PC-3 (cell line): ENCODE results near the gene ERFE. TPM values are rescaled to one million over a fixed set of nuclear protein-coding genes. Genes with fewer than 3 reads are reported as not detected.

Experiments used
- ATAC-seq: fragments of 200-7000 bp; cut with Tn5 transposase; 2 replicates; pipeline ENCODE4 v1.9.1; 2020; ENCODE audit warnings: mild to moderate bottlenecking, moderate library complexity
- BruUV-seq: library from RNA; stranded (reverse); fragments of 400-500 nt; replicated peaks from 2 replicates; lab custom pipeline; 2021; lab: Mats Ljungman, UMichigan
- CTCF ChIA-PET: fragments of 300-600 bp; sonication (Branson Sonifier 250); formaldehyde crosslinking; loops from one replicate; lab custom pipeline; 2022; ENCODE audit warnings: antibody characterized with exemption; lab: Charles Lee
- POLR2A ChIA-PET: fragments of 300-600 bp; sonication (Branson Sonifier 250); formaldehyde crosslinking; loops from one replicate; lab custom pipeline; 2022; ENCODE audit warnings: antibody characterized with exemption; ENCODE audit not compliant: unreplicated experiment; lab: Charles Lee
- DNase-seq: peaks from one replicate; pipeline ENCODE4 v3.0.0-alpha.2; 2015
- H2AFZ ChIP-seq: fragments of 300-600 bp; sonication (generic); 2 replicates; pipeline ENCODE4 v1.6.0; 2016; ENCODE audit warnings: antibody characterized with exemption, low read length
- H3F3A ChIP-seq: fragments of 300-600 bp; sonication (generic); one replicate; pipeline ENCODE4 v1.6.0; 2017; ENCODE audit warnings: antibody characterized with exemption, low read length, control low read depth, mild to moderate bottlenecking; ENCODE audit not compliant: unreplicated experiment
- H3K27ac ChIP-seq: fragments of 300-600 bp; sonication (generic); 2 replicates; pipeline ENCODE4 v1.5.1; 2016; ENCODE audit warnings: mild to moderate bottlenecking, low read length
- H3K27me3 ChIP-seq: fragments of 300-600 bp; sonication (generic); 2 replicates; pipeline ENCODE4 v1.6.1; 2016; ENCODE audit warnings: low read length, mixed read lengths
- H3K36me3 ChIP-seq: fragments of 300-600 bp; sonication (generic); 2 replicates; pipeline ENCODE4 v1.6.1; 2016; ENCODE audit warnings: low read depth, mixed run types, low read length, mixed read lengths
- H3K4me1 ChIP-seq: fragments of 300-600 bp; sonication (generic); 2 replicates; pipeline ENCODE4 v1.5.1; 2016; ENCODE audit warnings: low read length; ENCODE audit not compliant: insufficient read depth
- H3K4me2 ChIP-seq: fragments of 300-600 bp; sonication (generic); 2 replicates; pipeline ENCODE4 v1.6.0; 2016; ENCODE audit warnings: low read length
- H3K4me3 ChIP-seq: fragments of 300-600 bp; sonication (generic); 2 replicates; pipeline ENCODE4 v1.5.1; 2016; ENCODE audit warnings: mild to moderate bottlenecking, low read length, mixed read lengths
- H3K79me2 ChIP-seq: fragments of 300-600 bp; sonication (generic); 2 replicates; pipeline ENCODE4 v1.6.1; 2017; ENCODE audit warnings: low read length, mixed read lengths
- H3K9ac ChIP-seq: fragments of 300-600 bp; sonication (generic); 2 replicates; pipeline ENCODE4 v1.6.0; 2016; ENCODE audit warnings: mild to moderate bottlenecking, low read length
- H3K9me2 ChIP-seq: fragments of 300-600 bp; sonication (generic); replicated peaks from 2 replicates; pipeline ENCODE4 v1.6.1; 2016; ENCODE audit warnings: mixed run types, low read length, mixed read lengths
- H3K9me3 ChIP-seq: fragments of 300-600 bp; sonication (generic); 2 replicates; pipeline ENCODE4 v1.6.1; 2016; ENCODE audit warnings: low read length, mixed read lengths
- H4K20me1 ChIP-seq: fragments of 300-600 bp; sonication (generic); 2 replicates; pipeline ENCODE4 v1.6.1; 2016; ENCODE audit warnings: low read length, mixed read lengths
- CTCF ChIP-seq: fragments of 300-600 bp; sonication (generic); conservative IDR thresholded peaks from 2 replicates; pipeline ENCODE4 v1.5.1; 2017; ENCODE audit warnings: antibody characterized with exemption, low read depth, mild to moderate bottlenecking, low read length
- EZH2 ChIP-seq: fragments of 300-600 bp; sonication (generic); IDR thresholded peaks from one replicate; pipeline ENCODE4 v1.6.1; 2017; ENCODE audit warnings: antibody characterized with exemption, mild to moderate bottlenecking, low read length; ENCODE audit not compliant: unreplicated experiment
- EZH2phosphoT487 ChIP-seq: fragments of 300-600 bp; sonication (generic); IDR thresholded peaks from 2 replicates; pipeline ENCODE4 v1.6.1; 2018; ENCODE audit warnings: mild to moderate bottlenecking, antibody characterized with exemption, low read length, borderline replicate concordance
- intact Hi-C: fragments of 100-400 bp; cut with micrococcal nuclease; formaldehyde crosslinking; loops from 2 replicates; pipeline ENCODE4 v1.9.0; 2023
- total RNA-seq: library from RNA; depleted of rRNA; stranded (reverse); fragments of >200 nt; gene quantifications from 2 replicates; pipeline ENCODE4 v1.2.3, GENCODE V29; 2014

ERFE gene
- total RNA-seq, 1 experiment from 2014 or later: 7.4 TPM

GRCh38 chr2:238174291-238174690, 15.5 kb downstream of the ERFE start:
- peaks cover 38% of the 10 kb centered on the region for H3K36me3 ChIP-seq
- no peaks in the 10 kb centered on the region for H3K79me2 ChIP-seq
- TF ChIP-seq EZH2phosphoT487 (no peak), CTCF (no peak), EZH2 (no peak)
- BruUV-seq: no TSS peak
- CTCF ChIA-PET: no interaction called here
- DNase-seq (no peak), ATAC-seq (no peak)
- H3K9ac ChIP-seq: no peak overlapping the region
- H4K20me1 ChIP-seq: no peaks in the 10 kb centered on the region
- H2AFZ ChIP-seq: no peak overlapping the region
- peaks cover 15% of the 10 kb centered on the region for H3K4me1 ChIP-seq
- H3K9me3 ChIP-seq: no peaks in the 10 kb centered on the region
- intact Hi-C loops: no loop called here
- no peaks in the 10 kb centered on the region for H3K9me2 ChIP-seq
- H3K27me3 ChIP-seq: no peaks in the 10 kb centered on the region
- H3K4me3 ChIP-seq: no peak overlapping the region
- H3K27ac ChIP-seq: no peak overlapping the region
- no peak overlapping the region for H3K4me2 ChIP-seq
- POLR2A ChIA-PET: no interaction called here
- H3F3A ChIP-seq: no peaks in the 10 kb centered on the region

- DNase-seq: no peak
- intact Hi-C loops: no loop called here
- POLR2A ChIA-PET: no interaction called here
- H2AFZ ChIP-seq: no peak overlapping the region
- no peak overlapping the region for H3K27ac ChIP-seq
- ATAC-seq: no peak
- no peak overlapping the region for H3K4me3 ChIP-seq
- peaks cover 42% of the 10 kb centered on the region for H3K36me3 ChIP-seq
- no peaks in the 10 kb centered on the region for H3K79me2 ChIP-seq
- H3K27me3 ChIP-seq: no peaks in the 10 kb centered on the region
- BruUV-seq: no TSS peak
- H3F3A ChIP-seq: no peaks in the 10 kb centered on the region
- no peaks in the 10 kb centered on the region for H3K9me2 ChIP-seq
- no peak for TF ChIP-seq EZH2
- no peak for TF ChIP-seq EZH2phosphoT487
- TF ChIP-seq CTCF: no peak
- CTCF ChIA-PET: no interaction called here
- no peak overlapping the region for H3K9ac ChIP-seq
- H3K4me1 ChIP-seq: peaks cover 11% of the 10 kb centered on the region
- H4K20me1 ChIP-seq: no peaks in the 10 kb centered on the region
- H3K4me2 ChIP-seq: no peak overlapping the region
- H3K9me3 ChIP-seq: no peaks in the 10 kb centered on the region
Measured at GRCh38 chr2:238174701-238175100, 15.9 kb downstream of the ERFE start.

- no peak overlapping the region for H2AFZ ChIP-seq
- no peaks in the 10 kb centered on the region for H3K4me1 ChIP-seq
- no peaks in the 10 kb centered on the region for H3K79me2 ChIP-seq
- no peak overlapping the region for H3K27ac ChIP-seq
- no peaks in the 10 kb centered on the region for H4K20me1 ChIP-seq
- ATAC-seq (no peak), DNase-seq (no peak)
- H3K36me3 ChIP-seq: peaks cover 50% of the 10 kb centered on the region
- no peaks in the 10 kb centered on the region for H3F3A ChIP-seq
- ChIA-PET POLR2A (no interaction called here), CTCF (no interaction called here)
- BruUV-seq: no TSS peak
- no peak overlapping the region for H3K4me3 ChIP-seq
- no peaks in the 10 kb centered on the region for H3K27me3 ChIP-seq
- TF ChIP-seq CTCF (no peak), EZH2 (no peak), EZH2phosphoT487 (no peak)
- no peaks in the 10 kb centered on the region for H3K9me2 ChIP-seq
- intact Hi-C loops: no loop called here
- no peaks in the 10 kb centered on the region for H3K9me3 ChIP-seq
- no peak overlapping the region for H3K4me2 ChIP-seq
- no peak overlapping the region for H3K9ac ChIP-seq
Measured at GRCh38 chr2:238176613-238177012, 17.8 kb downstream of the ERFE start.
